Fibroblast of lung (primary cell): ENCODE measurements around the gene SCRG1.

Source experiments
- EZH2 ChIP-seq: IDR thresholded peaks from 2 replicates; pipeline ENCODE4 v1.5.1; 2012; ENCODE audit warnings: low read length, control low read depth, mild to moderate bottlenecking; ENCODE audit errors: missing control alignments
- TF ChIP-seq, protein P1 (sequence below), 2 donors: IDR thresholded peaks in 1 of 2; conservative IDR thresholded peaks in 1 of 2; 1 replicate in 1 of 2; 2 replicates in 1 of 2; pipeline ENCODE4 v1.5.1; 2011 to 2012; ENCODE audit warnings: low read length in 2 of 2, control low read depth in 1 of 2, inconsistent platforms in 1 of 2, low read depth in 1 of 2, mild to moderate bottlenecking in 1 of 2

- TF ChIP-seq, protein P1, sequence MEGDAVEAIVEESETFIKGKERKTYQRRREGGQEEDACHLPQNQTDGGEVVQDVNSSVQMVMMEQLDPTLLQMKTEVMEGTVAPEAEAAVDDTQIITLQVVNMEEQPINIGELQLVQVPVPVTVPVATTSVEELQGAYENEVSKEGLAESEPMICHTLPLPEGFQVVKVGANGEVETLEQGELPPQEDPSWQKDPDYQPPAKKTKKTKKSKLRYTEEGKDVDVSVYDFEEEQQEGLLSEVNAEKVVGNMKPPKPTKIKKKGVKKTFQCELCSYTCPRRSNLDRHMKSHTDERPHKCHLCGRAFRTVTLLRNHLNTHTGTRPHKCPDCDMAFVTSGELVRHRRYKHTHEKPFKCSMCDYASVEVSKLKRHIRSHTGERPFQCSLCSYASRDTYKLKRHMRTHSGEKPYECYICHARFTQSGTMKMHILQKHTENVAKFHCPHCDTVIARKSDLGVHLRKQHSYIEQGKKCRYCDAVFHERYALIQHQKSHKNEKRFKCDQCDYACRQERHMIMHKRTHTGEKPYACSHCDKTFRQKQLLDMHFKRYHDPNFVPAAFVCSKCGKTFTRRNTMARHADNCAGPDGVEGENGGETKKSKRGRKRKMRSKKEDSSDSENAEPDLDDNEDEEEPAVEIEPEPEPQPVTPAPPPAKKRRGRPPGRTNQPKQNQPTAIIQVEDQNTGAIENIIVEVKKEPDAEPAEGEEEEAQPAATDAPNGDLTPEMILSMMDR (conservative IDR thresholded peaks at IDR 0.05 in 1 of 2, IDR thresholded peaks at IDR 0.05 in 1 of 2; ENCODE audit: low read depth in 1 of 2, low read length in 2 of 2), result no peak
- TF ChIP-seq EZH2, result no peak
Measured at GRCh38 chr4:173404296-173404865, 5.5 kb upstream of the SCRG1 start.
